H1 (cell line): ENCODE results near the gene TACC2. TPM values are rescaled to one million over a fixed set of nuclear protein-coding genes. Genes with fewer than 3 reads are reported as not detected.

Experiments
- CTCF ChIA-PET: fragments of 300-600 bp; sonication (Branson Sonifier 250); formaldehyde crosslinking; loops from one replicate; lab custom pipeline; 2021; ENCODE audit not compliant: partially characterized antibody; lab: Charles Lee
- POLR2A ChIA-PET: fragments of 300-600 bp; sonication (Branson Sonifier 250); formaldehyde crosslinking; loops from one replicate; lab custom pipeline; 2021; ENCODE audit warnings: inconsistent platforms; ENCODE audit not compliant: partially characterized antibody; lab: Charles Lee
- DNase-seq, 2 experiments: peaks; one replicate each; pipeline versions ENCODE4 v3.0.0 to v3.0.0-alpha.2; 2010 to 2022; ENCODE audit warnings: low spot score in 2 of 2, low read depth in 1 of 2, mixed read lengths in 1 of 2
- FAIRE-seq: peaks from 2 replicates; lab custom pipeline; 2011; peaks lifted over from hg19 to GRCh38; lab: Jason Lieb, UNC
- H2AFZ ChIP-seq: 2 replicates; pipeline ENCODE4 v1.8.1; 2012; ENCODE audit warnings: low read length, inconsistent platforms
- H2AK5ac ChIP-seq: 2 replicates; pipeline ENCODE4 v1.6.1; 2013; ENCODE audit warnings: low read depth, low read length
- H2BK120ac ChIP-seq: replicated peaks from 2 replicates; pipeline ENCODE3; 2013; ENCODE audit warnings: low read depth, low read length, inconsistent platforms
- H2BK12ac ChIP-seq: 2 replicates; pipeline ENCODE4 v1.6.1; 2013; ENCODE audit warnings: low read depth, low read length
- H2BK15ac ChIP-seq: 2 replicates; pipeline ENCODE4 v1.6.1; 2013; ENCODE audit warnings: low read length
- H2BK20ac ChIP-seq: 2 replicates; pipeline ENCODE4 v1.6.1; 2013; ENCODE audit warnings: low read length
- H2BK5ac ChIP-seq: 2 replicates; pipeline ENCODE4 v1.6.1; 2013; ENCODE audit warnings: low read depth, low read length
- H3K14ac ChIP-seq: 2 replicates; pipeline ENCODE4 v1.6.1; 2013; ENCODE audit warnings: inconsistent platforms; ENCODE audit not compliant: insufficient read length
- H3K18ac ChIP-seq: 2 replicates; pipeline ENCODE4 v1.6.1; 2013; ENCODE audit warnings: low read length; ENCODE audit errors: extremely low read depth
- H3K23ac ChIP-seq: 2 replicates; pipeline ENCODE4 v1.6.1; 2013; ENCODE audit warnings: inconsistent platforms; ENCODE audit not compliant: insufficient read length
- H3K23me2 ChIP-seq: 2 replicates; pipeline ENCODE4 v1.6.1; 2013; ENCODE audit warnings: low read depth, low read length
- H3K27ac ChIP-seq: 2 replicates; pipeline ENCODE4 v1.6.1; 2011; ENCODE audit warnings: low read depth, low read length, inconsistent platforms
- H3K27me3 ChIP-seq, 4 experiments: replicated peaks in 1 of 4; 1 replicate in 1 of 4; 2 replicates in 3 of 4; pipeline versions ENCODE4 v1.6.1 to v1.8.1; 2011 to 2013; ENCODE audit warnings: low read length in 3 of 4, mild to moderate bottlenecking in 3 of 4, inconsistent platforms in 2 of 4, mixed read lengths in 2 of 4, moderate library complexity in 1 of 4; ENCODE audit not compliant: control insufficient read depth in 3 of 4, insufficient read depth in 3 of 4; ENCODE audit errors: extremely low read depth in 1 of 4
- H3K36me3 ChIP-seq, 4 experiments: 2 replicates each; pipeline versions ENCODE4 v1.6.1 to v1.8.1; 2011 to 2013; ENCODE audit warnings: mild to moderate bottlenecking in 4 of 4, low read length in 3 of 4, moderate library complexity in 2 of 4, control low read depth in 1 of 4, inconsistent platforms in 1 of 4; ENCODE audit not compliant: insufficient read depth in 4 of 4, control insufficient read depth in 2 of 4
- H3K4ac ChIP-seq: replicated peaks from 2 replicates; pipeline ENCODE3; 2013; ENCODE audit warnings: low read length, low read depth, mixed read lengths, inconsistent platforms; ENCODE audit not compliant: insufficient read length
- H3K4me1 ChIP-seq, 4 experiments: replicated peaks in 1 of 4; 1 replicate in 1 of 4; 2 replicates in 3 of 4; pipeline versions ENCODE4 v1.6.1 to v1.8.1; 2011 to 2013; ENCODE audit warnings: low read length in 3 of 4, inconsistent platforms in 2 of 4, mixed read lengths in 1 of 4; ENCODE audit not compliant: insufficient read depth in 4 of 4, control insufficient read depth in 3 of 4
- H3K4me2 ChIP-seq, 2 experiments: 2 replicates each; pipeline versions ENCODE4 v1.6.1 to v1.8.1; 2011 to 2013; ENCODE audit warnings: low read depth in 2 of 2, low read length in 2 of 2, control low read depth in 1 of 2, inconsistent platforms in 1 of 2, mild to moderate bottlenecking in 1 of 2; ENCODE audit not compliant: insufficient read depth in 1 of 2
- H3K4me3 ChIP-seq, 4 experiments: fragments of 200-600, 300-600 bp in 1 of 4; sonication (generic), shearing (Covaris generic), sonication (Bioruptor Twin) in 1 of 4; 2 replicates each; pipeline versions ENCODE4 v1.5.1 to v1.8.1; 2011 to 2016; ENCODE audit warnings: low read length in 4 of 4, low read depth in 3 of 4, control low read depth in 2 of 4, inconsistent platforms in 2 of 4, mild to moderate bottlenecking in 2 of 4, mixed read lengths in 1 of 4, moderate library complexity in 1 of 4; ENCODE audit not compliant: insufficient read depth in 2 of 4; ENCODE audit errors: extremely low read depth in 1 of 4
- H3K56ac ChIP-seq: replicated peaks from 2 replicates; pipeline ENCODE3; 2013; ENCODE audit warnings: low read depth, mild to moderate bottlenecking, mixed read lengths, low read length, inconsistent platforms; ENCODE audit not compliant: insufficient read length
- H3K79me1 ChIP-seq: 2 replicates; pipeline ENCODE4 v1.6.1; 2013; ENCODE audit warnings: low read depth, low read length, control low read depth
- H3K79me2 ChIP-seq, 2 experiments: 2 replicates each; pipeline versions ENCODE4 v1.6.1 to v1.8.1; 2012 to 2013; ENCODE audit warnings: low read length in 2 of 2, mild to moderate bottlenecking in 2 of 2, inconsistent platforms in 1 of 2; ENCODE audit not compliant: insufficient read depth in 2 of 2, control insufficient read depth in 1 of 2
- H3K9ac ChIP-seq, 4 experiments: replicated peaks in 1 of 4; 1 replicate in 1 of 4; 2 replicates in 3 of 4; pipeline versions ENCODE4 v1.6.1 to v1.8.1; 2011 to 2013; ENCODE audit warnings: low read depth in 3 of 4, low read length in 3 of 4, control low read depth in 2 of 4, mild to moderate bottlenecking in 2 of 4, moderate library complexity in 2 of 4, inconsistent platforms in 1 of 4; ENCODE audit errors: extremely low read depth in 1 of 4
- H3K9me3 ChIP-seq, 2 experiments: 2 replicates each; pipeline versions ENCODE4 v1.6.1 to v1.8.1; 2012 to 2013; ENCODE audit warnings: mild to moderate bottlenecking in 2 of 2, moderate library complexity in 2 of 2, control low read depth in 1 of 2, inconsistent platforms in 1 of 2, low read depth in 1 of 2, low read length in 1 of 2, mixed read lengths in 1 of 2; ENCODE audit not compliant: insufficient read depth in 2 of 2
- H4K20me1 ChIP-seq, 2 experiments: replicated peaks in 1 of 2; 2 replicates each; pipeline versions ENCODE3 to v1.8.1; 2011 to 2013; ENCODE audit warnings: inconsistent platforms in 2 of 2, low read length in 2 of 2, mild to moderate bottlenecking in 1 of 2; ENCODE audit not compliant: insufficient read depth in 2 of 2, control insufficient read depth in 1 of 2
- H4K5ac ChIP-seq: 2 replicates; pipeline ENCODE4 v1.6.1; 2013; ENCODE audit warnings: low read length, low read depth, mixed read lengths, inconsistent platforms; ENCODE audit not compliant: insufficient read length
- H4K8ac ChIP-seq: 2 replicates; pipeline ENCODE4 v1.8.0; 2013; ENCODE audit warnings: mild to moderate bottlenecking, moderate library complexity, low read length, inconsistent platforms; ENCODE audit not compliant: insufficient read depth; ENCODE audit errors: extremely low read depth
- H4K91ac ChIP-seq: replicated peaks from 2 replicates; pipeline ENCODE3; 2013; ENCODE audit warnings: low read length, mixed read lengths, inconsistent platforms; ENCODE audit not compliant: insufficient read length
- CEBPB ChIP-seq: IDR thresholded peaks from 2 replicates; pipeline ENCODE4 v1.6.1; 2012; ENCODE audit warnings: low read depth, low read length
- EGR1 ChIP-seq: IDR thresholded peaks from 2 replicates; pipeline ENCODE4 v1.6.1; 2011; ENCODE audit warnings: low read depth, low read length, borderline replicate concordance
- HDAC6 ChIP-seq: IDR thresholded peaks from one replicate; pipeline ENCODE4 v1.7.1; 2012; ENCODE audit warnings: low read depth, mild to moderate bottlenecking, inconsistent platforms, low read length, moderate library complexity
- MAX ChIP-seq: IDR thresholded peaks from 2 replicates; pipeline ENCODE4 v1.6.1; 2012; ENCODE audit warnings: inconsistent platforms
- SP1 ChIP-seq: IDR thresholded peaks from 2 replicates; pipeline ENCODE4 v1.6.1; 2011; ENCODE audit warnings: low read depth, low read length
- WGBS, 2 experiments: shearing (Covaris generic) in 1 of 2; methylation state at CpG; one replicate each; pipeline versions ENCODE4 v1.1.6 to v1.1.7; 2013 to 2015; ENCODE audit warnings: low lambda C conversion rate in 2 of 2, mixed read lengths in 2 of 2, inconsistent platforms in 1 of 2, low coverage in 1 of 2, missing lambda C conversion rate in 1 of 2; ENCODE audit not compliant: insufficient replicate concordance in 2 of 2, insufficient coverage in 1 of 2, insufficient read length in 1 of 2; ENCODE audit errors: extremely low coverage in 1 of 2, missing lambda C conversion rate in 1 of 2; 5-methylcytosine and 5-hydroxymethylcytosine counted together
- polyA plus RNA-seq, 7 experiments: library from polyadenylated mRNA; depleted of rRNA in 3 of 7; stranded (reverse) in 5 of 7; unstranded in 2 of 7; fragments of >200 nt in 5 of 7; fragments of 200-250 nt in 2 of 7; gene quantifications; 1 replicate in 5 of 7; 2 replicates in 1 of 7; 4 replicates in 1 of 7; pipeline versions ENCODE4 v1.2.1 to v1.2.3, GENCODE V29; 2011 to 2013; ENCODE audit warnings: missing spikeins in 2 of 7, mixed read lengths in 2 of 7
- total RNA-seq: library from RNA; stranded (reverse); fragmentation: NEBNext Ultra II Directional; extraction: Animal tissue kit (Norgen Biotek cat#: 25700); gene quantifications from 2 replicates; pipeline ENCODE4 v1.2.1, GENCODE V29; 2021

The TACC2 gene
- total and polyA plus RNA-seq, 2 of the 8 experiments (the other 6 are each of a cell fraction or from before 2014, with no cell fraction given) = 21.2 to 46.6 TPM

DNA sequence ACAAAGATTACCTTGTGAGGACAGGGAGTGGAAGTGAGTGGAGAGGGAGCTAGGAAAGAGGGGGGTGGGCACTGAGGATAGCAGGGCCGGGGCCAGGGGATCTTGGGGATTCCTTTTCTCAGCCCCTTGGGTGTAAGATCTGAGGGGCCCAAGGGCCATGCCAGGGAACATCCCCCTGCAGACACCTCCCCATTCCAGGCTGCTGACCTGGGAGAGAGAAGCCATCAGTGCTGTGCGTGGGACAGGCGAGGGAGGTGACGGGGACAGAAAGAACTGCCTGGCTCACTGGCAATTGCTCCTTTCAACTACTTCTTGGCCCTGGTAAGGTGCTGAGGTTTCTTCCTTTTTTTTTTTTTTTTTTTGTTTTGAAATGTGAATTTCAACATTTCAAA, 270.1 kb downstream of the TACC2 start:
- H3K79me1 ChIP-seq = no peaks in the 10 kb centered on the region
- peaks cover 0 to 7% (median 3%) of the 10 kb centered on the region in 4 experiments; a peak in 4 of 8 replicates for H3K36me3 ChIP-seq
- 79% methylated on average over 3 of the region's 4 CpGs; no CpG with 5 or more reads in 1 of the 2 experiments for WGBS, 2 experiments
- H3K27ac ChIP-seq = no peak overlapping the region
- no peak overlapping the region for H3K4ac ChIP-seq
- H2AFZ ChIP-seq = no peak overlapping the region
- FAIRE-seq (no peak), DNase-seq (no peak)
- TF ChIP-seq EGR1 = no peak
- no peak for TF ChIP-seq SP1
- TF ChIP-seq HDAC6 = no peak
- TF ChIP-seq MAX = no peak
- TF ChIP-seq CEBPB = no peak
- H2BK120ac ChIP-seq = no peak overlapping the region
- no peak overlapping the region for H3K4me3 ChIP-seq
- ChIA-PET POLR2A (interaction anchor here (0.6 to 2.3 kb wide), 4 partner anchors 9 to 358 kb away, joined by 3 to 12 read pairs (median 4); no protein-coding TSS in a partner anchor), CTCF (interaction anchor here (0.9 to 2.8 kb wide), 8 partner anchors 9 to 162 kb away, joined by 3 to 23 read pairs (median 4); partner anchors contain the start of gene BTBD16)
- no peak overlapping the region; a peak in 1 of 4 replicates for H3K4me2 ChIP-seq
- no peak overlapping the region for H2BK15ac ChIP-seq
- H2BK20ac ChIP-seq = no peak overlapping the region
- no peak overlapping the region; the same call in 1 of the 2 replicates for H3K18ac ChIP-seq
- H3K4me1 ChIP-seq = peaks cover 0 to 10% (median 6%) of the 10 kb centered on the region in 4 experiments; a peak in 5 of 7 replicates
- H3K9ac ChIP-seq = no peak overlapping the region
- H3K9me3 ChIP-seq = peaks cover 0 to 3% of the 10 kb centered on the region in 2 experiments; a peak in 3 of 4 replicates
- 0 out of 2 replicates have a peak overlapping the region, but pooled peaks have one; percentile 24 for H2BK5ac ChIP-seq
- H2AK5ac ChIP-seq = no peak overlapping the region
- no peak overlapping the region for H4K91ac ChIP-seq
- no peak overlapping the region for H4K8ac ChIP-seq
- H4K5ac ChIP-seq = no peak overlapping the region
- H3K23ac ChIP-seq = no peak overlapping the region
- H3K79me2 ChIP-seq = no peaks in the 10 kb centered on the region
- 0 out of 2 replicates have a peak overlapping the region, but pooled peaks have one; percentile 60 for H2BK12ac ChIP-seq
- no peaks in the 10 kb centered on the region for H3K23me2 ChIP-seq
- no peak overlapping the region for H3K56ac ChIP-seq
- peaks cover 0 to 1% of the 10 kb centered on the region in 2 experiments for H4K20me1 ChIP-seq
- H3K27me3 ChIP-seq = no peaks in the 10 kb centered on the region
- no peak overlapping the region for H3K14ac ChIP-seq
